Mesenchymal stem cell (in vitro differentiated cells and primary cell): ENCODE data around the gene FOXK1.

Experiments used
- DNase-seq: peaks from one replicate; pipeline ENCODE4 v3.0.0-alpha.2; 2013
- H2AFZ ChIP-seq: one replicate; pipeline ENCODE4 v1.6.1; 2013; ENCODE audit warnings: low read depth, mild to moderate bottlenecking, control low read depth, inconsistent platforms, low read length, moderate library complexity
- H2AK5ac ChIP-seq: 2 replicates; pipeline ENCODE4 v1.6.1; 2013; ENCODE audit warnings: low read length, moderate library complexity, mild to moderate bottlenecking, inconsistent platforms; ENCODE audit not compliant: severe bottlenecking
- H2BK120ac ChIP-seq: one replicate; pipeline ENCODE4 v1.6.1; 2013; ENCODE audit warnings: low read depth, mild to moderate bottlenecking, inconsistent platforms, low read length, moderate library complexity
- H2BK12ac ChIP-seq, 2 experiments: one replicate each; pipeline ENCODE4 v1.6.1; 2013; ENCODE audit warnings: inconsistent platforms in 2 of 2, low read length in 2 of 2, mild to moderate bottlenecking in 2 of 2, moderate library complexity in 2 of 2, control low read depth in 1 of 2
- H2BK15ac ChIP-seq: one replicate; pipeline ENCODE4 v1.6.1; 2013; ENCODE audit warnings: mild to moderate bottlenecking, low read depth, inconsistent platforms; ENCODE audit not compliant: poor library complexity, severe bottlenecking
- H2BK5ac ChIP-seq: 2 replicates; pipeline ENCODE4 v1.6.1; 2013; ENCODE audit warnings: low read depth, mild to moderate bottlenecking, low read length, control low read depth, inconsistent platforms; ENCODE audit not compliant: poor library complexity, severe bottlenecking
- H3K14ac ChIP-seq, 2 experiments: one replicate each; pipeline ENCODE4 v1.6.1; 2013; ENCODE audit warnings: inconsistent platforms in 2 of 2, low read length in 2 of 2, control low read depth in 1 of 2, mild to moderate bottlenecking in 1 of 2, moderate library complexity in 1 of 2
- H3K18ac ChIP-seq, 2 experiments: one replicate each; pipeline ENCODE4 v1.6.1; 2013; ENCODE audit warnings: inconsistent platforms in 2 of 2, low read length in 2 of 2, control low read depth in 1 of 2, low read depth in 1 of 2, mild to moderate bottlenecking in 1 of 2
- H3K23ac ChIP-seq, 2 experiments: one replicate each; pipeline ENCODE4 v1.6.1; 2013; ENCODE audit warnings: inconsistent platforms in 2 of 2, low read length in 2 of 2, mild to moderate bottlenecking in 2 of 2, moderate library complexity in 2 of 2, control low read depth in 1 of 2
- H3K27ac ChIP-seq: 2 replicates; pipeline ENCODE4 v1.5.1; 2013; ENCODE audit warnings: mild to moderate bottlenecking, moderate library complexity, low read length, control low read depth, inconsistent platforms; ENCODE audit not compliant: poor library complexity, severe bottlenecking
- H3K27me3 ChIP-seq, 2 experiments: 2 replicates each; pipeline versions ENCODE4 v1.6.1 to v1.7.0; 2013; ENCODE audit warnings: low read length in 2 of 2, mild to moderate bottlenecking in 2 of 2, moderate library complexity in 2 of 2, control low read depth in 1 of 2, inconsistent platforms in 1 of 2; ENCODE audit not compliant: control insufficient read depth in 1 of 2, insufficient read depth in 1 of 2
- H3K36me3 ChIP-seq, 2 experiments: 2 replicates each; pipeline versions ENCODE4 v1.6.1 to v1.7.0; 2013; ENCODE audit warnings: low read length in 2 of 2, control low read depth in 1 of 2, inconsistent platforms in 1 of 2, low read depth in 1 of 2, mild to moderate bottlenecking in 1 of 2; ENCODE audit not compliant: insufficient read depth in 2 of 2, control insufficient read depth in 1 of 2
- H3K4ac ChIP-seq, 2 experiments: one replicate each; pipeline ENCODE4 v1.6.1; 2013; ENCODE audit warnings: inconsistent platforms in 2 of 2, low read length in 2 of 2, mild to moderate bottlenecking in 2 of 2, moderate library complexity in 2 of 2, control low read depth in 1 of 2, low read depth in 1 of 2
- H3K4me1 ChIP-seq: 2 replicates; pipeline ENCODE4 v1.6.1; 2013; ENCODE audit warnings: low read depth, low read length, control low read depth; ENCODE audit not compliant: control insufficient read depth, insufficient read depth
- H3K4me2 ChIP-seq: 2 replicates; pipeline ENCODE4 v1.6.1; 2013; ENCODE audit warnings: low read length, mild to moderate bottlenecking, inconsistent platforms; ENCODE audit not compliant: poor library complexity, severe bottlenecking
- H3K4me3 ChIP-seq, 2 experiments: 2 replicates each; pipeline versions ENCODE4 v1.5.1 to v1.7.0; 2013; ENCODE audit warnings: low read length in 2 of 2, mild to moderate bottlenecking in 2 of 2, control low read depth in 1 of 2, low read depth in 1 of 2; ENCODE audit not compliant: insufficient read depth in 1 of 2
- H3K79me1 ChIP-seq: replicated peaks from 2 replicates; pipeline ENCODE4 v1.6.1; 2013; ENCODE audit warnings: mild to moderate bottlenecking, control low read depth, low read length, inconsistent platforms; ENCODE audit not compliant: poor library complexity, severe bottlenecking
- H3K9ac ChIP-seq: 2 replicates; pipeline ENCODE4 v1.7.0; 2013; ENCODE audit warnings: mild to moderate bottlenecking, low read length, moderate library complexity
- H3K9me3 ChIP-seq: 2 replicates; pipeline ENCODE4 v1.7.0; 2013; ENCODE audit warnings: mild to moderate bottlenecking, low read length; ENCODE audit not compliant: control insufficient read depth
- H4K8ac ChIP-seq: one replicate; pipeline ENCODE4 v1.6.1; 2013; ENCODE audit warnings: inconsistent platforms, mild to moderate bottlenecking, low read length, moderate library complexity
- H4K91ac ChIP-seq: one replicate; pipeline ENCODE4 v1.6.1; 2013; ENCODE audit warnings: mild to moderate bottlenecking, low read length, inconsistent platforms
- WGBS: methylation state at CpG from one replicate; pipeline ENCODE4 v1.1.7; 2013; ENCODE audit warnings: mixed read lengths; 5-methylcytosine and 5-hydroxymethylcytosine counted together

Gene FOXK1

GRCh38 chr7:4747746-4748145 lies 65.7 kb downstream of the FOXK1 start:
- H2BK120ac ChIP-seq = peak overlapping the region; percentile 62
- H3K79me1 ChIP-seq = peaks cover 22% of the 10 kb centered on the region
- 95% methylated on average over 11 of the region's 11 CpGs for WGBS
- no peak overlapping the region for H4K91ac ChIP-seq
- H2BK15ac ChIP-seq = no peak overlapping the region
- no peak overlapping the region for H3K14ac ChIP-seq
- peaks cover 43 to 60% of the 10 kb centered on the region in 2 experiments for H3K36me3 ChIP-seq
- H3K23ac ChIP-seq = no peak overlapping the region
- no peak overlapping the region for H3K4me3 ChIP-seq
- H3K27me3 ChIP-seq = no peaks in the 10 kb centered on the region
- peak overlapping the region; percentile 48 for H2BK5ac ChIP-seq
- peaks cover 51% of the 10 kb centered on the region for H3K4me1 ChIP-seq
- H2AFZ ChIP-seq = no peak overlapping the region
- no peak for DNase-seq
- H3K18ac ChIP-seq = peak overlapping the region in 1 of 2 experiments; percentile 49
- H2BK12ac ChIP-seq = no peak overlapping the region
- H2AK5ac ChIP-seq = peak overlapping the region; percentile 80
- no peaks in the 10 kb centered on the region for H3K9me3 ChIP-seq
- H3K9ac ChIP-seq = no peak overlapping the region
- H3K27ac ChIP-seq = peak overlapping the region; percentile 99
- peak overlapping the region; percentile 63 for H3K4me2 ChIP-seq
- H4K8ac ChIP-seq = no peak overlapping the region
- no peak overlapping the region for H3K4ac ChIP-seq

DNA sequence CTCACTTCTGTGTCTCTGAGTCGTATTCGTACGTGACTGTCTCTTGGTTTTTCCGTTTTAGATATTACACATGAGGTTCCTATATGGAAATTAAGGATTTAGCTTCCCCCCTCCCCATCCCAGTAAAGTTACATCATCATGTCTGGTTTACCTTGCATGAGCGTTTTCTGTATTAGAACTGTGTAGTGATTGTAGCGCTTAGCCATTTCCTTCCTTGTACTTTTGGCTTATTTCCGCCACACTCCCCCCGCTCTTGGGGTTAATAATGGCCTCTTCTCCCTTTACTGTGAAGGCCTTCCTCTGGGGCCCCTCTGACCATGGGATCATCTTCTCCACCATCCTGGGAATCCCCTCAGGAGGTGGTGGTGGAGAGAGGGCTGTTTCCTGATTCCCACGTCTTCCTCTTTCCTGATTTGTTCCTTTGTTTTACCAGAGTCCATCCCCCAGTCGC lies 66.2 kb downstream of the FOXK1 start:
- Histone ChIP-seq H3K4me2 (peak overlapping the region; percentile 63), H2AK5ac (peak overlapping the region; percentile 80), H3K23ac (no peak overlapping the region), H3K9me3 (no peaks in the 10 kb centered on the region), H3K27me3 (no peaks in the 10 kb centered on the region), H2AFZ (no peak overlapping the region), H3K79me1 (peaks cover 23% of the 10 kb centered on the region), H3K14ac (no peak overlapping the region), H3K9ac (no peak overlapping the region), H2BK5ac (peak overlapping the region; percentile 77), H4K8ac (peak overlapping the region; percentile 6), H2BK12ac (no peak overlapping the region), H2BK120ac (no peak overlapping the region), H3K4me1 (peaks cover 46% of the 10 kb centered on the region), H3K4me3 (no peak overlapping the region), H4K91ac (no peak overlapping the region), H3K27ac (peak overlapping the region; percentile 91), H3K18ac (no peak overlapping the region), H3K36me3 (peaks cover 43 to 56% of the 10 kb centered on the region in 2 experiments), H3K4ac (no peak overlapping the region), H2BK15ac (no peak overlapping the region)
- DNase-seq = no peak
- 100% methylated on average over 3 of the region's 10 CpGs for WGBS

DNA sequence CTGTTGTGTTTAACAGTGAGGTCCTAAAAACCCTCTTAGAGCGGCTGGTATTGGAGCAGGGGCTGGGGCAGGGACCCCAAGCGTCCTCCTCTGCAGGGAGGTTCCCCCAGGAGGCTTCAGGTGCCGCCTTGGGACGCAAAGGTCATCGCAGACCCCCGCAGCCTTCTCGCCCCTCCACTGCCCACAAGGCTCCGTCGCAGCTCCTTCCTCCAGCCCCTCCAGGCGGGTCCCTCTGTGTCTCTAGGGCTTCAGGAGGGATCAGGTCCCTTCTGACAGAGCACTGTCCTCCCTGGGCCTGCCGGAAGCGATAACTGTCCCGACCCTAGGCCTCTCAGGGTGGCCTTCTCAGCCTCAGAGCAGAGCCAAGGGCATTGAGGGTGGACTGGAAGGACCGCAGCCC lies 67.3 kb downstream of the FOXK1 start:
- no peaks in the 10 kb centered on the region for H3K27me3 ChIP-seq
- H3K27ac ChIP-seq = peak overlapping the region; percentile 91
- no peak for DNase-seq
- no peak overlapping the region for H2BK5ac ChIP-seq
- H3K23ac ChIP-seq = peak overlapping the region in 1 of 2 experiments; percentile 48
- H2BK120ac ChIP-seq = no peak overlapping the region
- no peak overlapping the region for H3K4me3 ChIP-seq
- no peak overlapping the region for H2BK15ac ChIP-seq
- peaks cover 45% of the 10 kb centered on the region for H3K4me1 ChIP-seq
- peak overlapping the region in 1 of 2 experiments; percentile 4 for H3K4ac ChIP-seq
- no peak overlapping the region for H2BK12ac ChIP-seq
- peak overlapping the region in 1 of 2 experiments; percentile 11 for H3K14ac ChIP-seq
- no peak overlapping the region for H4K91ac ChIP-seq
- no peak overlapping the region for H3K9ac ChIP-seq
- no peak overlapping the region for H2AFZ ChIP-seq
- no peak overlapping the region for H4K8ac ChIP-seq
- no peak overlapping the region for H3K4me2 ChIP-seq
- peaks cover 28% of the 10 kb centered on the region for H3K79me1 ChIP-seq
- H2AK5ac ChIP-seq = peak overlapping the region; percentile 12
- peaks cover 43 to 62% of the 10 kb centered on the region in 2 experiments for H3K36me3 ChIP-seq
- WGBS = 97% methylated on average over 14 of the region's 14 CpGs
- H3K18ac ChIP-seq = no peak overlapping the region
- H3K9me3 ChIP-seq = no peaks in the 10 kb centered on the region

DNA sequence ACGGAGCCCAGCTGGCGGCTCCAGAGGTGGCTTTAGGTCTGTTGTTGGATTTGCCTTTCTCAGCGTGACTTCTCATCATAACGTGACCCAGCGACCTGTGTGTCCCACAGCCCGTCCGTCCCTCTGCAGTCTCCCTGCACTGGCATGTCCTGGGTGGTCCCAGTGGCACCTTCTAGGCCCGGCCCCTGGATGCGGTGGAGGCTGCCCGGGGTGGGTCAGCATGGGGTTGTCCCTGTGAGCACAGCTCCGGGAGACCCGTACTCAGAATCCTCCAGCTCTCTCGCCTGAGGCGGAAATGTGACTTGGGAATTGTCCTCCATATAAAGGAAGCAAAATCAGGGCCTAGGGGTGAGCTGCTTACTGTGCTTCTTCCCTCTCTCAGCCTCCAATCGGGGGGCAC lies 67.7 kb downstream of the FOXK1 start:
- Histone ChIP-seq H2AK5ac (peak overlapping the region; percentile 12), H3K36me3 (peaks cover 48 to 64% of the 10 kb centered on the region in 2 experiments), H3K18ac (no peak overlapping the region), H3K14ac (peak overlapping the region in 1 of 2 experiments; percentile 11), H2BK15ac (no peak overlapping the region), H3K4me3 (no peak overlapping the region), H3K4ac (peak overlapping the region in 1 of 2 experiments; percentile 19), H2BK120ac (no peak overlapping the region), H3K4me1 (peaks cover 42% of the 10 kb centered on the region), H3K27me3 (no peaks in the 10 kb centered on the region), H2BK12ac (no peak overlapping the region), H3K79me1 (peaks cover 32% of the 10 kb centered on the region), H3K23ac (no peak overlapping the region), H4K8ac (no peak overlapping the region), H2AFZ (no peak overlapping the region), H4K91ac (no peak overlapping the region), H3K9ac (no peak overlapping the region), H3K9me3 (no peaks in the 10 kb centered on the region), H2BK5ac (no peak overlapping the region), H3K27ac (no peak overlapping the region), H3K4me2 (no peak overlapping the region)
- DNase-seq = no peak
- 96% methylated on average over 15 of the region's 15 CpGs for WGBS
